ENCODE measurements around the gene ANO4.
"Not testable (repeated sequence)": the region's sequence is repeated elsewhere in the genome, so short reads cannot be mapped to it uniquely, and the experiment has no call there.

Gene ANO4

DNA sequence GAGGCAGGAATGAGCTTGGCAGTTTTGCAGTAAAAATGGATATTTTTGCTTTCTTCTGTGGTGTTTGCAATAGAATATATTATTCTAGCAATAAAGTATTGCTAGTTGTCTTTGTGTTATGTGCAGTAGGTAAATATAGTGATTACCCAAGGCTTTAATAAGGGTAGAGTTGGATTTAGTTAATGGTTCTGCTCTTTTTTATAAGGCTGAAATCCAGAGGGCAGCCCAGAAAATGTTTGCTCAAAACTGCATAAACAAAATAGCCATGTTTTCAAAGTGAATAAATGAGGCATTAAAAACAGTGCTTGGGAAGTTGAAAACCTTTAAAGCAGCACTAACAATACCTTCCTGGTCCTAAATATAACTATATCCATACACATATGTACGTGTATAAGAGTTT, 253.1 kb downstream of the ANO4 start:
- DNase-seq, result no peak

DNA sequence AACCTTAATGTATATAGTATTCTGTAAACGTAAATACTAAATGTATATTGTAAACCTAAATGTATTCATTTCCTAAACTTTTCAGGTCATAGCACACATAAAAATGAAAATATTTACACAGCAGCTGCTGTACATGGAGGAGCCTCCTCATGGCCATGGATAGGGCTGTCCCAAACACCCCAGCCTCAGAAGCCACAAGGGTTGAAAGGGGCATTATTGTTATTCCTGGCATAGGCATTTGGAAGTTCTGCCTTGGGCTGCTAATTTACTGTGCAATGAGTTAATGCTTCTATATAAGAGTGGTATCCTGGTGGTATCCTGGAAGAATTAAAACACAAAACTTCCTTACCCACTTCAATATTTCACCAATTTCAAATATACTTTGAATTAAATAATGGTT, 256.1 kb downstream of the ANO4 start:
- no peak for DNase-seq

DNA sequence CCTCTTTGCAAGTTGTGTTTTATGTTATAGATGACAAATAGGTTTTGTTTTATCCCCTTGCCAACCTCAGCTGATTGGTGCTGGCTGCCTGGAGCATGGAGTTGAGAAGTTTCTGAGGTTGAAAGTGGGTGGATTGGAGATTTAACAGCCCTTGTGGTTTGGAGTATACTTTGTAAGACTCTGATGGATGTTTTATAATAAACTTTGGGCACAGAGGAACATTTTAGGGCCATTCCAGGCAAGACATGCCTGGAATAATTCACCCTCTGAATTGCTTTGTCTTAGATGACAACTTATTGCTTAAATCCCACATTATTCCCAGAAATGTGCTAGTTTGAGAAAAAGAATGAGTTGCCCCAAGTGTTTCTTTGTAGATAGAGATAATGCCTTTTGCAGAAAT, 256.6 kb downstream of the ANO4 start:
- no peak for DNase-seq

DNA sequence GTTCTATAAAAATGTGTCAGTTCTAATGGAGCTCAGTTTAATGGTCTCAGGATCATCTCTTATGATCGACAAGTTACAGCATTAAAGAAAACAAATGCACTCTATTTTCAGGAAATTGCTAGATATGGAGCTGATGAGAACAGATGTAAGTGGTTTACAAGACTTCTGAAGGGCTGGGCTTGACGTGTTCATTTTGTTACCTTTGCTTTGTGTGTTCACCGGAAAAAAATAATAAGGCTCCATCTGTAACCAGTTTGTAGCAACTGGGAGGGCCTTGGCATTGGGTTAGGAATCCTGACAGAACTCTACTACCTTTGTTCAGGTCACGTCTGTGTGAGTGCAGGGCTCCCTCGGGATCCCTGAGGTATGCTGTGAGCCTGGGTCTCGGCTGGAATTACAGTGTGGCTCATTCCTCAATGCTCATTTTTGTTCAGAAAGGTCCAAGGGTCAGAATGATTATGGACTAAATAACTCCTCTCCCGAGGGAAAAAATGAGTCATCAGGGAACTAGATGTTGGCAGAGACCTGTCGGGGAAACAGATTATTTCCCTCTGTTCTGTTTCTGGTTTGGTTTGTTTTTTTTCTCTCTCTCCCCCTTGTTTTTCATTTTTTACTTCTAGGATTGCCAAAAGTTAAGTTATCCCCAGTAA, 257.4 kb downstream of the ANO4 start:
- DNase-seq, result no peak

DNA sequence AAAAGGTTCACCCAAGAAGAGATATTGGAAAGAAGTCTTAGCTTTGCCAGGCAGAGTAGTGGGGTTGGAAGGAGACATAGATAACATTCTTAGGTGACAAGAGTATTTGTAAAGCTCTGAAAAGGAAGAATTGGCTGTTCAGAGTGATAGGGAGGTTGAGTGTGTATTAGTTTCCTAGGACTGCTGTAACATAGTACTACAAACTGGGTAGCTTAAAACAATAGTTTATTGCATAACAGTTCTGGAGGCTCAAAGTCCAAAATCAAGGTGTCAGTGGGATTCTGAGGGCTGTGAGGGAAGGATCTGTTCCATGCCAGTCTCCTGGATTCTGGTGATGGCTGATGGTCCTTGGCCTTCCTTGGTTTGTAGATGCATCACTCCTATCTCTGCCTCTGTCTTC, 258.6 kb downstream of the ANO4 start:
- DNase-seq, result no peak

DNA sequence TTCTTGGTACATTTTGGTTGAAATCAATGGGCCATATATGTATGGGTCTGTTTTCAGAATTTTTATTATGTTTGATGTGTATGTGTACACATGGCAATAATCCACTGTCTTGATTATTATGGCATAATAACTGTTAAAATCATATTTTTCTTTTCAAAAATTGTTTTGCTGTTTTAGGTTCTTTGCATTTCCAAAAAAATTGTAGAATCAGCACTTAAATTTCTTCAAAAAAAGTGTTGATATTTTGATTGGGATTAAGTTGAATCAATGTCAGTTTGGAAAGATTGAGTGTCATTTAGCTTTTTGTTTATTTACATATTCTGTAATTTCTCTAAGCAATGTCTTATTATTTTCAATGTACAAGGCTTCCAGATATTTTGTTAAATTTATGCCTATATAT, 261.4 kb downstream of the ANO4 start:
- DNase-seq, result no peak

DNA sequence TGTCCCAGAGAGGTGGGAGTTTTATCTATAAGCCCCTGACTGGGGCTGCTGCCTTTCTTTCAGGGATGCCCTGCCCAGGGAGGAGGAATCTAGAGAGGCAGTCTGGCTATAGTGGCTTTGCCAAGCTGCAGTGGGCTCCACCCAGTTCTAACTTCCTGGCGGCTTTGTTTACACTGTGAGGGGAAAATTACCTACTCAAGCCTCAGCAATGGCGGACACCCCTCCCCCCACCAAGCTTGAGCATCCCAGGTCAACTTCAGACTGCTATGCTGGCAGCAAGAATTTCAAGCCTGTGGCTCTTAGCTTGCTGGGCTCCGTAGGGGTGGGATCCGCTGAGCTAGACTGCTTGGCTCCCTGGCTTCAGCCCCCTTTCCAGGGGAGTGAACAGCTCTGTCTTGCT, 267.9 kb downstream of the ANO4 start:
- DNase-seq, result not testable (repeated sequence)

DNA sequence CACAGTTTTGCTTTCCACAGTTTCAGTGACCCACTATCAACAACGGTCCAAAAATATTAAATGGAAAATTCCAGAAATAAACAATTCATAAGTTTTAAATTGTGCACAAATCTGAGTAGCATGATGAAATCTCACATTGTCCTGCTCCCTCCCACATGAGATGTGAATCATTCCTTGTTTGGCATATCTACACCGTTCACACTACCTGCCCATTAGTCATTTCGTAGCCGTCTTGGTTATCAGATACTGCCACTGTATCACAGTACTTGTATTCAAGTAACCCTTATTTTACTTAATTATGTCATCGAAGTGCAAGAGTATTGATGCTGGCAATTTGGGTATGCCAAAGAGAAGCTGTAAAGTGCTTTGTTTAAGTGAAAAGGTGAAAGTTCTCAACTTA, 270.1 kb downstream of the ANO4 start:
- DNase-seq, result no peak

DNA sequence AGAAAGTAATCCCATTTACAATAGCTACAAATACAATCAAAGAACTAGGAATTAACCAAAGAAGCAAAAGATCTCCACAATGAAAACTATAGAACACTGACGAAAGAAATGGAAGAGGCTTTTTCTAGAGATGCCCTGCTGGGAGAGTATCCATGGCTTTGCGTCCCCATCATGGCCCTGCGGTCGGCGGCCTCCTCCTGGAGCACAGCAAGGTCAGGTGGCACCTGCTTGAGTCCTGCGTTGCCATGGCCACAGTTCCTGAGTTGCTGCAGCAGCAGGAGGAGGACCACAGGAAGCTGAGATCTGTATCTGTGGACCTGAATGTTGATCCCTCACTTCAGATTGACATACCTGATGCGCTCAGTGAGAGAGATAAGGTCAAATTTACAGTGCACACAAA, 271.9 kb downstream of the ANO4 start:
- no peak for DNase-seq

DNA sequence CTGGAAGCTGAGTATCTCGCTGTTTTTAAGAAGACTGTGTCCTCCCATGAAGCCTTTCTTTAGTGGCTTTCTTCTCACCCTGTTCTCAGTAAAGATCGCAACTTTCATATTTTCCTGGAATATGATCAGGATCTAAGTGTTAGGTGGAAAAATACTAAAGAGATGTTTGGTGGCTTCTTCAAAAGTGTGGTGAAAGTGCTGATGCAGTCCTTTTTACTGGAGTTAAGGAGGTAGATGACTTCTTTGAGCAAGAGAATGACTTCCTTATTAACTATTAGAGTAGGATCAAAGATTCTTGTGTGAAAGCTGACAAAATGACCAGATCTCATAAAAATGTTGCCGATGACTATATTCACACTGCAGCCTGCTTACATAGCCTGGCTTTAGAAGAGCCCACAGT, 273.8 kb downstream of the ANO4 start:
- DNase-seq, result no peak

DNA sequence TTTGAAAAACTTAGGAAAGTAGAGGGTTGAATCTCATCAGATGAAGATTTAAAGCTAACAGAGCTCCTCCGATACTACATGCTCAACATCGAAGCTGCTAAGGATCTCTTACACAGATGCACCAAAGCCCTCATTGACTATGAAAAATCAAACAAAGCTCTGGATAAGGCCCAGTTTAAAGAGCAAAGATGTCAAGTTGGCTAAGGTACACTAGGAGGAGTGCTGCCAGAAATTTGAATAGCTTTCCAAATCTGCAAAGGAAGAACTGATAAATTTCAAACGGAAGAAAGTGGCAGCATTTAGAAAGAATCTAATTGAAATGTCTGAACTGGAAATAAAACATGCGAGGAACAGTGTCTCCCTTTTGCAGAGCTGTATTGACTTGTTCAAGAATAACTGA, 274.3 kb downstream of the ANO4 start:
- DNase-seq, result no peak

DNA sequence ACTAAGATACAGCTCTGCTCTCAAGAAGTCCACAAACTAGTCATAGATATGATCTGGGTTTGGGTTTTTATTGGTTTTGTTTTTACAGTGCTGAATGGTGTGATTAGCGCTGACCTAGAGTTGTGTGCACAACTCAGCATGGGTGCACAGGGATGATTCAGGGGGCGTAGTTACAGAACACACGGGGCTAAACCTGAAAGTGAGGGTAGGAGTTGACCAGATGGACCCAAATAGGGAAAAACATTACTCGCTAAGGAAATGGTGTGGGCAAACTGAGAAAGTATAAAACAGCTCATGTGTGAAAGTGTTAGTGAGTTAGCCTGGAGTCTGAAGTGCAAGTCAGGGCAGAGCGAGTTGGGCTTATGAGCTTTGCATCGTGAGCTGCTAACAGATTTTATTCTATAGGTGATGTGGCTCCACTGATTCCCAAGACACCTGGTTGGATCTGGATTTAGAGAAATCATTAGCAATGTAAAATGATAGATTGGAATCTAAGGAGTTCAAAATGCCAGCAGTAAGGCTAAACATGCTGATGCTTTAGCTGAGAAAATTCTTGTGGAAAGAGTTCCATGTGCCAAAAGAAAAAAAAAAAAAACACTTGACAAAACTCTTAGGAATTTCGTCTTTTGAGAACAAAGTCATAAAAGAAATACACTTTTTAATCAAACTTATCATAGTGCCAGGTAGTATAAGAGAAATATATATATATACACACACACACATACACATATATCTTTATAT, 280.5 kb downstream of the ANO4 start:
- DNase-seq, result no peak

DNA sequence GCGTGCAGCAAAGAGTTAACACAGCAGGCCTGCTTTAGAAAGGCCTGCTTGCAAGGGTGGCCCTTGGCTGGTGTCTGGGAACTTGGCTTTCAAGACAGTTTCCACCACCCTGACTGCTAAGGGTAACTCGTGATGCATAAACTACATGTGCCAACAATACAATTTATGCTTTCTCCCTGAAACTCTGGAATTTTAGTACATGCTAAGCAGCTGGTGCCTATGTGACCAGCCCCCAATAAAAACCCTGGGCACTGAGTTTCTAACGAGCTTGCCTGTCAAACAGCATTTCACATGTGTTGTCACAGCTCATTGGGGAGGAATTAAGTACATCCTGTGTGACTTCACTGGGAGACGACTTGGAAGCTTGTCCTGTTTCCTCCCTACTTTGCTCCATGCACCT, 282.3 kb downstream of the ANO4 start:
- no peak for DNase-seq

DNA sequence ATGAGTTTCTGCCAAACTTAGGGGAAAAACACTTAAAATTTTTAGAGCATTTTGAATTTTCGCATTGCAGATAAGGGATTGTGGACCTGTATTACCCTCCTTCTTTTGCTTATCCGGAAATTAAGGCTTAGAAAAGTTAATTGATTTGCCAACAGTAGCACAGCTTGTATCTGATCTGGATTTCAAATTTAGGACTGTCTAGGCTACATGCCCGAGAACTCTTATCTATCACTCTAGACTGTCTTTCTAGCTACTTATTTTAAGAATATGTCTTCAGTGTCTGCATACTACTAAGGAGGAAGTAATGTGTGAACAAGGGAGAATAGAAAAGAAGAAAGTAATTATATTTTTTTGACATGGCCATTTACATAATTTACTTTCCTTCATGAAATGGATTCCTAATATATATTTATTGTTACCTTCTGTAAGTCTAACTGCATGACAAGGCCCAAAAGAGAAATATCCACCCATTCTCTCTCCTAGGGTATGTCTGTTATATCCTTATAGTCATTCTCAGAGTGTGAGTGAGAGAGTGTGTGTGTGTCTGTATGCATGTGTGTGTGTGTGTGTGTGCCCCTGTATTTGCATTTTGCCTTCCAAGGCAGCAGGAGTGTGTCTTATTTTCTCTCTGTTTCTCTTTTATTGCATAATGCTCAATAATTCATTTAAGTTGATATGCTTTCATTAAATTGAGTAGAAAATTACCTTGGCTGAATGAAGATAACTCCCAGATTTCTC, 283.4 kb downstream of the ANO4 start:
- DNase-seq, result no peak

DNA sequence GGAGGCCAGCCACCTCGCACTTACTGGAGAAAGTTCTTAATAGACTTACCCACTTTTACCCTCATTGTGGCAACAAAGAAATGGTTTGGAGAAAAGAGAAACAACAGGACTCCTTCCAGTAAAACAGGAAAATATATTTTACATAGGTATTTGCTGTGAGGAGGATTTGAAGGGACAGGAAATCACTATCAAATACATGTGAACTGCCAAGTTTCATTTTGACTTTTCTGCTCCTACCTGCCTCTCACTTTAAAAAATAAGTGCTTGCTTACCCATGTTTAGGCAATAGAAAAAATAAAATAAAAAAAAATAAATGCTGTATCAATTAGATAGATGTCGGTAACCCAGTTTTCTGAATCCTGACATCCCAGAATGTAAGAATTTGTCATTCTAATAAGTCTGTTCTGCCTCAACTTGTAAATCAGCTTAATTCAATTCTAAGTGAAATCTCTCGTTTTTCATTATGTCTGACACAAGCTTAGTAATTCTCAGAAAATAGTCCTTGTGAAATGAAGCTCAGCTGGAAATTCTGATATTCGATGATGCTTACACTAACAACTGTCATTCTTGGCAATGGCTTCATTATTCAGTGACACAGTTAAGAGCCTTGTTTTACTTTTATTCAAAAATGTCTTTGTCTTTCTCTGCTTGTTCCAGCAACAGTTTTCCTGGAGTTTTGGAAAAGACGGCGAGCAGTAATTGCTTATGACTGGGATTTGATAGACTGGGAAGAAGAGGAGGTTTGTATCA, 284.1 kb downstream of the ANO4 start:
- DNase-seq, result no peak

DNA sequence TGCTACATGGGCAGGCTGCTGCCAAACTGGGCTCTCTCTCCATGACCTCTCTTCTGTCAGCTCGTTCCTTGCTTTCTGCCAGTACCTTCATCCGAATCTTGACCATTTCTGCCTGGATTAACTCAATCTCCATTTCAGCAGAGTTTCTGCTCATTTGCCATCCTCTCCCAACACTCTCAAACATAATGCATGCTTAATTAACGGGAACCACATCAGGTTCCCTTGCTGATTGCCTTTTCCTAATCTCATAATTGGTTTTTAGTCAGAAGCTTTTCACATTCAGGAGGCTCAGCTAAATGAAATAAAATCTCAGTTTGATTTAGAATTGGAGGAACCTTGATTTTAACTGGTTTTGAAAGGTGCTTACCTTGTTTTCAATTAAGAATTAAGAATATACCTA, 288.1 kb downstream of the ANO4 start:
- no peak for DNase-seq

DNA sequence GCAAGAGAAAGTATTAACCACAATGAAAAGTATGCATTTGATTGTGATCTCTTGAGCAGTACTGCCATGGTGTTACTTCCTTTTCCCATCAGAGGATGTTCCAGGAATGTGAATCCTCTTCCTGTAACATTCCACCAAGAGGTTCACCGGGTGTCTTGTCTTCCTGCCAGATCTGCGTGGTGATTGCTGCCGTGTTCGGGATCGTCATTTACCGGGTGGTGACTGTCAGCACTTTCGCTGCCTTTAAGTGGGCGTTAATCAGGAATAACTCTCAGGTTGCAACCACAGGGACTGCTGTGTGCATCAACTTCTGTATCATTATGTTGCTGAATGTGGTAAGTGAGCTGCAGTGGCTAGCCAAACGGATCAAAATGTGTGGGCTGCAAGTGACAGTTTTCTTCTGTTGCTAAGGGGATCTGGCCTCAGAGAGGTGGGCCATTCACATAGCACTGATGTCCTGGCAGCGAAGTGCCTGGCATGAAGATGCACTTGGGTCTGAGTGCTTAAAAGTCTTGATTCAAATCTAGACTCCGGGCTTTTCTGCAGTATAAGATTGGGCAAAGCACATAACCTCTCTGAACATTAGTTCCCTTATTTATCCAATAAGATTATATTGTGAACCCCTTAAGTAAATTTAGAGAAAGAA, 292.0 kb downstream of the ANO4 start:
- DNase-seq, result no peak

DNA sequence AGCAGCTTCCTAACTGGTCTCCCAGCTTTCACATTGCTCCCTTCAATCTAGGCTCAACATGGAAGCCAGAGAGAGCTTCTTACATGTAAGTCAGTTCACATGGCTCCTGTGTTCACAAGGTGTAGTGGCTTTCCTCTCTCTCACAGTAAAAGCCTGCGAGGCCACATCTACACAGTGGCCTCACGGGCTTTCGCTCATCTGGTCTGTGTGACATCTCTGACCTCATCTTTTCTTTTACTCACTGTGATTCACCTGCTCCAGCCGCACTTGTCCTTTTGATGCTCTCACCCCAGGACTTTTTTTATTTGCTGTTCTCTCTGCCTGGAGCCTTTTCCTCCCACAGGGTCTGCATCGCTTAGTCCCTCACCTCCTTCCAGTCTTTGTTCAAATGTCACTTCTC, 293.3 kb downstream of the ANO4 start:
- DNase-seq, result no peak

DNA sequence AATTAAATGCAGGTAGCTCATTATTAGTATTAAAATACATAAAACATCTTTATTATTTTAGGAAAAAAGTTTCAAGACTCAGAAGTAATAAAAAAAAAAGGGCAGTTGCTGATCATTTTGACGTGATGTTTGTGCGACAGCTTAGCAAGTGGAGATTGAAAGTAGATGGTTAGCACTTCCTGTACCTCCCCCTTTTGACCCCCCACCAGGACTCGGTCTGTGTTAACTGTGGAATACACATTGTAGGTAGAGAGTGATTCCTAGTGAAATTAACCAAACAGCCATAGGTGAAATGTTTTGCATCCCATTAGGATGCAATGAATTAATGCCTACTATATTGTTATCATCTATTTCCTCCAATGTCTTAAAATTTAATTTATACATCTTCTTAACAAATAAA, 294.7 kb downstream of the ANO4 start:
- DNase-seq, result no peak

DNA sequence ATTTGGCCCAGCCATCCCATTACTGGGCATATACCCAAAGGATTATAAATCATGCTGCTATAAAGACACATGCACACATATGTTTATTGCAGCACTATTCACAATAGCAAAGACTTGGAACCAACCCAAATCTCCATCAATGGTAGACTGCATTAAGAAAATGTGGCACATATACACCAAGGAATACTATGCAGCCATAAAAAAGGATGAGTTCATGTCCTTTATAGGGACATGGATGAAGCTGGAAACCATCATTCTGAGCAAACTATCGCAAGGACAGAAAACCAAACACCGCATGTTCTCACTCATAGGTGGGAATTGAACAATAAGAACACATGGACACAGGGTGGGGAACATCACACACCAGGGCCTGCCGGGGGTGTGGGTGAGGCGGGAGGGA, 295.6 kb downstream of the ANO4 start:
- not testable (repeated sequence) for DNase-seq

DNA sequence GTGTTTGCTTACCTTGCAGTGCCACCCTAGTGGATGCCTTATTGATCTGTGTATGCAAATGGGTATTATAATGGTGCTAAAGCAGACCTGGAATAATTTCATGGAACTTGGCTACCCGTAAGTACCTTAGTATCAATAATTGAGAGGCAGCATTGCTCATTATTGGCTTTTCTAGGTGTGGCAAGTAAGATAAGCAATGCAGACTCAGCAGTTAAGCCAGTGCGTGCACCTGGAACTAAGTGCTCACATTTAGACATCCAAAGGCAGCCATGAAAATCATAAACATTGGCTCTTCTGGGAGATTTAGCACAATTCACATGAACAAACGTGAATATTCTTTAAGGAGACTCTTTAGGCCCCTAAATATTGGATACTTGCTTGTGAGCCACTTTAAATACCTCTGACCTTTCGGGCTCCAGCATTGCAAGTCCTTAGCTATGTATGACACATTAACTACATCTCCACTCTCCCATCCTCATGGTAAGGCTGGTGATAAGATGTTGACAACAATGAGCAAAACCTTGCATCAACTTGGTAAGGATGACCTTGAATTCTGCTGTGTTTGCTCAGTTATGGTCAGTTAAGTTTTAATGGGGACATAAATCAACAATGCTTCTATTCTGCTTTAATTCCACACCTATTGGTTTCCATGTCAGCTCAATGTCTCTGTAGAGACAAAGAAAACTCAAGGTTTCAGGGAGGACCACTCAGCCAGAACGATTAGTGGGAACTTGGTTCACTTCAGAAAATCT, 303.4 kb downstream of the ANO4 start:
- DNase-seq, result no peak
